ENCODE measurements around the gene PLEKHN1.

DNA sequence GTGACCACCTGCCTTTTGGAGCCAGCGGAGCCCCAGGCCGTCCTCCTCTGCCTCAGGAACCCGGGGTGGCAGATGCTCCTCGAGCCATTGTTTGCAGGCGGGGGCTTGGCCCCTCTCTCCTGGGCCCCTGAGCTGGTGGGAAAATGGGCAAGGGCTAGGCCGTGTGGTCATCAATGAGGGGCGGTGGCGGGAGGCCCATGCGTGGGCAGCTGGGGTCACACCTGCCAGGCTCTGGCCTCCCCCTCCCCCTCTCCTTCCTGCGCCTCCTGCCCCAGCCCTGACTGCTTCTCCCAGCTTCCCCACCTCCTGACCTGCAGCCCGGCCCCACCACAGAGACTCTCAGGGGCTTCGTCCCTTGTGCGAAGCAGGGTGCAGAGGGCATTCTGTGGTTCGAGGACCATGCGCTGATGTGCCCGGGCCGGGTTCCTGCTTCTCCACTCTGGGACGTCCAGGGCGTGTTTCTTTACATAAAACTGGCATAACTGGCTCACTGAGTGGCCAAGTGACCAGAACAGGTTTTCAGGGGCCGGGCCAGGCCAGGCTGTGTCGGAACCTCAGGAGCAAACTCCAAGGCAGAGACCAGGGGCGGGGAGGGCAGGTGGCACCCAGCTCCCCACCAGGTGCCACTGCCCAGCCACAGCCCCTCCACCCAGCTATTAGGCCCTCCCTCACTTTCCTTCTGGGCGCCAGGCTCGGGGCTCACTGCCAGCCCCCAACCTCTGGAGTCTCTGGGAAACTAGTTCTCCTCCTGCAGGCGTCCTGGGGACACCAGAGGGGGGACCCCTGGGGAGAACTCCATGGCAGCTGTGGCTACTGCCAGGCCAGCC lies 33.3 kb upstream of the PLEKHN1 start:
- TF ChIP-seq, protein P1, sequence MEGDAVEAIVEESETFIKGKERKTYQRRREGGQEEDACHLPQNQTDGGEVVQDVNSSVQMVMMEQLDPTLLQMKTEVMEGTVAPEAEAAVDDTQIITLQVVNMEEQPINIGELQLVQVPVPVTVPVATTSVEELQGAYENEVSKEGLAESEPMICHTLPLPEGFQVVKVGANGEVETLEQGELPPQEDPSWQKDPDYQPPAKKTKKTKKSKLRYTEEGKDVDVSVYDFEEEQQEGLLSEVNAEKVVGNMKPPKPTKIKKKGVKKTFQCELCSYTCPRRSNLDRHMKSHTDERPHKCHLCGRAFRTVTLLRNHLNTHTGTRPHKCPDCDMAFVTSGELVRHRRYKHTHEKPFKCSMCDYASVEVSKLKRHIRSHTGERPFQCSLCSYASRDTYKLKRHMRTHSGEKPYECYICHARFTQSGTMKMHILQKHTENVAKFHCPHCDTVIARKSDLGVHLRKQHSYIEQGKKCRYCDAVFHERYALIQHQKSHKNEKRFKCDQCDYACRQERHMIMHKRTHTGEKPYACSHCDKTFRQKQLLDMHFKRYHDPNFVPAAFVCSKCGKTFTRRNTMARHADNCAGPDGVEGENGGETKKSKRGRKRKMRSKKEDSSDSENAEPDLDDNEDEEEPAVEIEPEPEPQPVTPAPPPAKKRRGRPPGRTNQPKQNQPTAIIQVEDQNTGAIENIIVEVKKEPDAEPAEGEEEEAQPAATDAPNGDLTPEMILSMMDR (IDR thresholded peaks at IDR 0.05), result no peak
- TF ChIP-seq POLR2A (IDR thresholded peaks at IDR 0.05), result no peak
- TF ChIP-seq POLR2AphosphoS5 (IDR thresholded peaks at IDR 0.05), result no peak
